MV-4-11 (cell line): ENCODE data around the gene STEAP1.
A peak's percentile ranks its signal among the peaks of the same experiment; 100 is the strongest.
"Not testable (repeated sequence)": the region's sequence is repeated elsewhere in the genome, so short reads cannot be mapped to it uniquely, and the experiment has no call there.

Source experiments
- DNase-seq: peaks from one replicate; lab custom pipeline; 2025; lab: John Stamatoyannopoulos, UW

STEAP1 gene

DNA sequence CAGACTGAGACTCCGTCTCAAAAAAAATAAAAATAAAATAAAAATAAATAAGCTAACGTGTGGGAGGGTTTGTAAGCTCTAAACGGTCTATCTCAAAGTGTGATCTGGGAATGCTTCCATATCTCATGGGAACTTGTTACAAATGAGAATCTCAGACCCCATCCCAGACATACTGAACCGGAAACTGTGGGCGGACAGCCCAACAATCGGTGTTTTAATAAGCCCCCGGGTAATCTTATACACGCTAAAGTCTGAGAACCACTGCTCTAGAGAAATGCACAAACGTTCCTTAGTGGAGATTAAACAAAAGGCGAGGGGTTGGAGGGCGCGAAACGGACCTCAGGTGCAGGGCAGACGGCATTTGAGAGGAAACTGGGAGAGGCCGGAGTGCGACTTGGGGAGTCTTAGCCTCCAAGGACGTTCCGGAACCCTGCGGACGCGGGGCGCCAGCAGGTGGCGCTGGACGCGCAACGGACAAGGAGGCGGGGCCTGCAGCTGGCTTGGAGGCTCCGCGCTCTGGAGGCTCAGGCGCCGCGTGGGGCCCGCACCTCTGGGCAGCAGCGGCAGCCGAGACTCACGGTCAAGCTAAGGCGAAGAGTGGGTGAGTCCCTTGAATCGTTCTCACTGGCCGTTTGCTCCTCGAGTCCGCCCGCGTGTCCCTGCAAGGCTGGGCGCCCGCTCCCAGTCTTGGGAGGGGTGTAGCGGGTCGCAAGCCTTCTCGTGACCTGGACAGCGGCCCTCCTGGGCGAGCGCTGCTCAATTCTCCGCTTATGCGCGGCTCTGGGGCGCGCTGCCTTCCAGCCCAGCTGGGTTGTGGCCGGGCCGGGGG lies at the start of gene STEAP1:
STEAP1 (plus strand) TSS at position 527 of the 829 bp plus-strand sequence. CDS start 5,320 bp downstream, outside the sequence.
- DNase-seq = peak; percentile 62

DNA sequence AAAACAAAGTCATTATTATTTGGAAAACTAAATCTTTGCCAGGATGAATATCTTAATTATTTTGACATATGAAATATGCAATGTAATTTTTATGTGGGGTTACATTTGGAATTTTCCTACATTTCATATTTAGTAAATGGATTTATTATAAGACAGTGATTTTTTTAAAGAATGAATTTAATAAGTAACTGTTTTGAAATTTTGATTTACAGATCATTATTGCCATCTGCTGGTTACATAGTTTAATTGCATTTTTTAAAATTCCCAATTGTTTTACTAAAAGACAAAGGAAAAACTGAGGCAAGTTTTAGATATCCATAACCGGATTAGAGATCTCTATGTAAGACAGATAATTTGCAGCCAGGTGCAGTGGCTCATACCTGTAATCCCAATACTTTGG lies 39.3 kb upstream of the STEAP1 start:
- DNase-seq = not testable (repeated sequence)

DNA sequence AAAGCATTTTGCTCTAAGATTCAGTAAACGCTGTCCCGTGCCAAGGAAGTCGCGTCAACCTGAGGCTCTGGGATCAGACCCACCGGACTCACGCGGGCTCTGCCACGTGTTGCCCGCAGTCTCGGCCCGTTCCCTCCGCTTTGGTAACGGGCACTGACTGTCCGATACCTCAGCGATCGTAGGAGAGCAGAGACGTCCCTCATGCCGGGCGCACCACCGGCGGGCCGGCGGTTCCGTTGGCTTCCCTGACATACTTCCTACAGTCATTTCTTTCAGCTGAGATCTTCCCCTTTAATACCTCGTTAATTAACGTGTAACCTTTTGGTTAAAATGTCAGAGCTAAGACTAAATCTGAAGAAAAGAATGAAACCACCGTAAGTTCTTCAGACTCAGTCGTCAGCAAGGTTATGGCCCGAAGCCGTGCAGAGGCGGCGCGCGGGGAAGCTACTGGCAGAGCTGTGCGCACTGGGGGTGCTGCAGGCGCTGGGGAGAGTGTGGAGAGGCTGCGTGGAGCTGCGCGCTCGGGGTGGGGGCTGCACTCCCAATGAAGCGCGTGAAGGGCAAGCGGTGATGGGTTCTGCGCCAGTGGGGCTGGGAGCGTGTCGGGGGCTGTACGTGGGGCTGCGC lies 35.6 kb upstream of the STEAP1 start:
- not testable (repeated sequence) for DNase-seq

DNA sequence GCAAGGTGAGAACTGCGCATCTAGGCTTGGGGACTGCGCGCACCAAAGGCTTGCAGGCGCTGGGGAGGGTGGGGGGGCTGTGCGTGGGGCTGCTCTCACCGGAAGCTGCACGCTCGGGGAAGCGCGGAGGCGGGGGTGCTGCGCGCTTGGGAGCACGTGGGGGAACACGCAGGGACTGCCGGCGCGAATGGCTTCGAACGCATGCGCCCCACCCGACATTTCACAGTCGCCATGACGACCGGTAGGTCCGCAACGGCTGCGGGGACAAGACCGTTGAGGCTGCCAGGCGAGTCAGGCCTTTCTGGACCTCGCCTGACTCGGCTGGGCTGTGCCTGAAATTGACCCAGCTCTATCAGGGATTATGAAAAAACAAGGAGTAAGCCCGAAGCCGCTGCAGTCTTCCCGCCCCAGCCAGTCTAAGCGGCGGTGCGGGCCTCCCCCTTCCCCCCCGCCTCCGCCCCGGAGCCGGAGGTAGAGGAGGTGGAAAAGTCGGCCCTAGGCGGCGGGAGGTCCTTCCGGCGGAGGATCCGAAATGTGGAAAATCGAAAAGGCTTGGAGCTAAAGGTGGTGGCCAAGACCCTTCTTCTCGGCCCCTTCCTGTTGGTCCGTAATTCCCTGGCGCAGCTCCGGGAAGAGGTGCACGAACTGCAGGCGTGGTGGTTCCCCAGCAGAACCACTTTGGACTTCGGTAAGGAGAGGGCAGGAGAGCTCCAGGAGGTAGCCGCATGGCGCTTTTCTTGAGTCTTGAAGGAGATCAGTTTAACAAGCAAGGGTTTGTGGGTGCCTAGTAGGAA lies 34.9 kb upstream of the STEAP1 start:
- DNase-seq = no peak

DNA sequence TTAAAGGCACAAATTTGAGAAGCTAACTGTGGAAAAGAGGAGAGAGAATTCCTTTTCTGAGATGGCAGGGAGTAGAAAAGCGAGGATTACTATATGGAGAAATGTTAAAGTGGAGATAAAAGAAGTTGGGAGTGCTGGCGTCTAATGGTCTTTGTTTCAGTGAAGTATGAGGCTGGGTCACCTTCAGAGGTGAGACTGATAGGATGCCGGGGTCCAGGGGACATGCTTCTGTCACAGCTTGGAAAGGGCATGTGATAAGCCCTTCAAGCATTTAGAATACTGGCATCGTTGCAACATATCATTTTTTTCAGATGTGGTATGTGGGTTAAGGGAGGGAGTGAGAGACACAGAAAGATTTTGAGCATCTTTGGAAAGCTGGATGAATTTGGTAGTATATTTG lies 34.1 kb upstream of the STEAP1 start:
- not testable (repeated sequence) for DNase-seq

DNA sequence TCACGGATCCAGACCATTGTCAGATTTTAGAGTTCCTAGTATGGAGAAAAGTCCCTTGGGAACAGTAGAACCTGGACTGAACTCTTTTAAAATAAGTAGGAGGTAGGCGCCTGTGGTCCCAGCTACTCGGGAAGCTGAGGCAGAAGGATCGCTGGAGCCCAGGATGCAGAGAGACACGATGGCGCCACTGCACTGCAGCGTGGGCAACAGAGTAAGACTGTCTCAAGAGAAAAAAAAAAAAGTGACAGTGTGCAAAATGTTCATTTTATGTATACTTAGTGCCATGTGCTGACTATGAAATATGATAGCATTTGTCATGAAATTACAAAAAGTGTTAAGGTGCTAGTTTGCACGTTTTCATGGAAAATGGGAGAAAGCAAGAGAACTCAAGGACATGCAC lies 22.5 kb upstream of the STEAP1 start:
- not testable (repeated sequence) for DNase-seq

DNA sequence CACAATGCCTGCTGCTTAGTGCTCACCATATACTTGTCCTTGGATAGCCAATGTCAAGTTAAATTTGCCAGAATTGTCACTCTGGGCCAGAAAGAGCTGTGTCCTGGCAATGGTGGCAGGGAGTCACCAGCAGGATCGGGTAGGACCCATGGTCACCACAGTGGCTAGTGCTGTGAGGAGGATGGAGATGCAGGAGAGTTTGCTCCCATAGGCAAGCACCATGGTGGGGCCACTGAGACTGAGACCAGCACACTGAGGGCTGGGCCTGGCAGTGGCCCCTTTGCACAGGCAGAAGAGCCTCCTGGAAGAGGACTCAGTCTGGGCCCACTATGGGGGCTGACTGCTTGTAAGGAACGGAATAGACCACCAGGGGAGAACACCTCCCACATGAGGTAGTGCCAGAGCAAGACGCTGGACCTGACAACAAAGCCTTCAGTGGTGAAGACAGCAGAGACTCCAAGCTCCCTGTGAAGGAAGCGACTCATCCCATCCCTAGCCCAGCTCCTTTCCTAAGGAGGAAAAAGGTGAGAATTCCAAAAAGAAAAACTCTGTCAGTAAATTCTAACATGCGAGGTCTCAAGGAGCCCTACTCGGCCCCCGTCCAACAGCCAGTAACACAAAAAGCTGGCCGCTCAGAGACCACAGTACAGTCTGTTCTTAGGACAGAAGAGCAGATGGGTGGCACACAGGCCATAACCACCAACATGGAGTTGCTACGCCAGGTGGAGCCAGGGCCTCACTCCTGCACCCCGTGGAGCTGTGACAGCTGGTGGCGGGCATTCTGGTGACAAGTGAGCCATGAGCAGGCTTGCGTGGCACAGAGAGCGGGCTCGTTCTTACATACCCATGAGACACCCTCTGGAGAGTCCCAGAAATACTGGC lies 6.9 kb upstream of the STEAP1 start:
- not testable (repeated sequence) for DNase-seq

DNA sequence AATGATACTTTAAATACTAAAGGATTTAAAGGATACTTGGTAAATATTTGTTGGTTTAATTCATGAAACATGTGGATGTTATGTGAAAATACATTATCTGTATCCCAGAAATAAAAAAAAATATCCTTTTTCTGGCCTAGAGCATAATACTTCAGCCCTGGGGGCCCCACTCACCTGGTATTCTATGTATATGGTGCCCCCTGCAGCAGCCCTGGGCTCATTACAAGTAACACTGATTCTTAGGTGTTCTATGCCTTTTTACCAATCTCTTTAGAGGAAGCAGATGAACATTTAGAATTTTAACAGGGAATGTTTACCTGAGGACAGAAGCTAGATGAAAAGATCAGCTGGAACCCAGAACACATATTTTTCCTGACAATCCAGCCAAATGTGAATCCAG lies 4.8 kb upstream of the STEAP1 start:
- not testable (repeated sequence) for DNase-seq

DNA sequence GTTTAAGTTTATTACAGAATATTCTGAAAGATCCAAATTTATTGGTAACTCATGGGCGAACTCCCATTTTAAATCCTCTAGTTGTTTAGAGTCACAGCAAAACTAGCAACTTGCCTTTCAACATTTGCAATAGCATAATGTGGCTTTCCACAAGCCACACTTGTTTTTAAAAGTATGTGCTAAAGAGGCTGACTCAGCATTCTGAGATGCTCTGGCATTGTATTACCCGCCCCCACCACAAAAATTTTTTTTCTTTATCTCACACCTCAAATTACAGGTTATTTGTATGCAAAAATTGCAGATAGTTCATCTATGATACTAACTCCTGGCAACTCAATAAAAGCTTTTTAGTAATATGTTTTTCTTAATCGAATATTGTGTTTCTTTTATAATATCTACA lies 2.4 kb upstream of the STEAP1 start:
- not testable (repeated sequence) for DNase-seq

DNA sequence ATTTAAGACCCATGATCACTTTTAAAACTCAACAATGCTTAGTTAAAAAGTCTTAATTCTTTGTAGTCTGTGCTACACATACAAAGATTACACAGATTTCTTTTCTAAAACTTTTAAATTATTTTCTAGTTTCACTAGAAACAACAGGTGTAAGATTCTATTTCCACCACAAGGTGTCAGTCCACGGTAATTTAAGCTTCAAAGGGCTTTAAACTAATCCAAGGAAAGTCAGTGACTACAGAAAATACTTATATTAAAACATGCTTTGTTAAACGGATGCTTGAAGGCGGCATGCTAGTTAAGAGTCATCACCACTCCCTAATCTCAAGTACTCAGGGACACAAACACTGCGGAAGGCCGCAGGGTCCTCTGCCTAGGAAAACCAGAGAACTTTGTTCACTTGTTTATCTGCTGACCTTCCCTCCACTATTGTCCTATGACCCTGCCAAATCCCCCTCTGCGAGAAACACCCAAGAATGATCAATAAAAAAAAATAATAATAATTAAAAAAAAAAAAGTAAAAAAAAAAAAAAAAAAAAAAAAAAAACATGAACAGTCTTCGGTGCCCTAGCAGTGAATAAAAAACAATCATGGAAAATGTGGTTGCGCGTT lies 1.5 kb upstream of the STEAP1 start:
- DNase-seq = peak; percentile 23

DNA sequence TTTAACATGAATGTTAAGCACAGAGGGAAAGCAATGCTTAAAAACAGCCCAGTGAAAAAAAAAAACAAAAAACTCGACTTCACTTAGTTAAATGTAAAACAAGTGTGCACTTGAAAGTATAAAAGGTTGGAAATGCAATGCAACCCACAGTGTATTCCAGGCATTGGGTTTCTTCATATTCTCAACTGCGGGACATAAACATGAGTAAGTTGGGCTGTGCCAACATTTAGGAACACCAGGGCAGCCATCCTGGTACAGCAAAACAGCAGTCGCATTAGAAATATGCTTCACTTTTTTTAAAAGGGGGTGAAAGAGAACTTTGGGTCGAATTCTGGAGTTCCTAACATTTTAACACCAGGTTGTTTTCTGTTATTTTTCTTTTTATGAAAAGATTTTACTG lies 937 bp downstream of the STEAP1 start:
- DNase-seq = no peak

DNA sequence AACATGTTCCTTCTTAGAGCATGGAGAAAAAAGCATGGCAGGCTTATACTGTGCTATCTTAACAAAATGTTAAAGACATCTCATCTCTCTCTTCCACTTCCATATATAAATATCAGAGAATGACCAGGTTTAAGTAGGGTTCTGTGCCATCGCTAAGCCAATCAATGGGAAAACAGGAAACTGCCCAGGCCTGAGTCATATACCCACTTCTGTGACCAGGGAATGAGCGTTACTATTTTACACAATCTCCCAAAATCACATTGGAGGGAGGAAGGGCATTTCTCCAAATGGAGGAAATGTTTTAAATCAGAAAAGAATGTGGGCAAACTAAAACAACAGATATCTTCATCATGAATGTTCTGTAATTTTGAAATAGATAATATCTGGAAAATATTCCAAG lies 3.1 kb downstream of the STEAP1 start:
- DNase-seq = not testable (repeated sequence)

DNA sequence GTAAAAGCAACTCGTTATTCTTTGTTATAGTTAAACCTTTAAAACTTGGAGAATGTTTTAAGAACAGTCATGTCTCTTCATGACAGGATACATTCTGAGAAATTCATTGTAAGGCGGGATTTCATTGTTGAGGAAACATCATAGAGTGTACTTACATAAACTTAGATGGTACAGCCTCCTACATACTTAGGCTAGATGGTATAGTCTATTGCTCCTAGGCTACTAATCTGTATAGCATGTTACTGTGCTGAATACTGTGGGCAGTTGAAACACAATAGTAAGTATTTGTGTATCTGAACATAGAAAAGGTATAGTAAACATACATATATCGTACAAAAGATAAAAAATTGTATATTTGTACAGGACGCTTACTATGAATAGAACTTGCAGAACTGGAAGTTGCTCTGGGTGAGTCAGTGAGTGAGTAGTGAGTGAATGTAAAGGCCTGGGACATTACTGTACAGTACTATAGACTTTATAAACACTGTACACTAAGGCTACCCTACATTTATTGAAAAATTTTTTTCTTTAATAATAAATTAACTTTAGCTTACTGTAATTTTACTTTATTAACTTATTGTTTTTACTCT lies 3.6 kb downstream of the STEAP1 start:
- DNase-seq = not testable (repeated sequence)

DNA sequence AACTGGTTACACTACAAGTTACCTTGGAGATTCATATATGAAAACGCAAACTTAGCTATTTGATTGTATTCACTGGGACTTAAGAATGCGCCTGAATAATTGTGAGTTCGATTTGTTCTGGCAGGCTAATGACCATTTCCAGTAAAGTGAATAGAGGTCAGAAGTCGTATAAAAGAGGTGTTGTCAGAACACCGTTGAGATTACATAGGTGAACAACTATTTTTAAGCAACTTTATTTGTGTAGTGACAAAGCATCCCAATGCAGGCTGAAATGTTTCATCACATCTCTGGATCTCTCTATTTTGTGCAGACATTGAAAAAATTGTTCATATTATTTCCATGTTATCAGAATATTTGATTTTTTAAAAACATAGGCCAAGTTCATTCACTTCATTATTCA lies 9.3 kb downstream of the STEAP1 start:
- DNase-seq = no peak

DNA sequence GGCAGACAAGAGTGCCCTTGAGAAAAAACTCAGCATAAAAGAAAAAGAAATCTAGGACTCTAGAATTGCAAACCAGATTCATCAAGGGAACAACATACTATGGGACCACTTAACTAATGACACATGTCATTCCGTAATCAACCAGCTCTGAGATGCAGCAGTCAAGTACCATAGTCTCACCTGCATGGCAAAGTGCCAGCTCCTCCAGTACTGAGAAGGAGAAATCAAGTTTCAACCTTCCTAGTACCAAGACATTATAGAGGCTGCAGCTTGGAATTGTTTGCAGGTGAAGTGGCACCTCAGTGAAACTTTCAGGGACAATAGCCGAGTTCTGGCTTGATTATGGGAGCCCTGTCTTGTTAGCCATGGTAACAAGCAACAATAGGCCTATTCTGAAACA lies 11.5 kb downstream of the STEAP1 start:
- DNase-seq = no peak

DNA sequence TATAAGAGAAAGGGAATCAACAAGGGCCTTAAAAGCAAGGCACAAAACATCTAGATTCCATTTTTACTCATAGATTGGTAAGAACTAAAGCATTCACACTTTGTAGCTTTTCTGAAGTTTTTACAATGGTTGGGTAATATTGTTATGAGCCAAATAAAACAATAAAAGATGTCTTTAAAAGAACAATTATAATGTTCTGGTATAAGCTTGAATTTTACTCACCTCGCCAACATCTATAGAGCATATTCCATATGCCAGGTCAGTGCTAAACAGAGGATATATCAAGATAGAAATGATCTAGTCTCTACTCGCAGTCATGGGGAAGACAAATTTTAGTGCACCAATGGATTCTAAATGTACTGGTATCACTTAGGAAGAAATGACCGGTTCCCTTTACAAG lies 11.9 kb downstream of the STEAP1 start:
- no peak for DNase-seq

DNA sequence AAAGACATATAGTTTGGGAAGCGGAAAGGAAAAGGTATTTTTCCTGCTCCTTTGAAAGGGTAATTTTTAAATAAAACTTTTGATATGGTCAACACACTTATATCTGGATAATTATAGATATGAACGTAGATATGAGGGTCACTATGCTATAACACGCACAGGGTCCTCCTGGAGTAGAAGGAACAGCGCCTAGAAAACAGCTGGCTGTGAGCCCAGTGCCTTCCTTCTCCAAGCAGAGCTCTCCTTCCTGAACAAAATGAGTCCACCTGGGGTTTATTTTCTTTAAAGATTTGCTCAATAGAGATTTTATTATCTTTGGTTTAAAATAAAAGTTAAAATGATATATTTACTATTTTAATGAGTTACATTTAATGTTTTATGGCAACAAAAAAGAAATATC lies 13.1 kb downstream of the STEAP1 start:
- no peak for DNase-seq

DNA sequence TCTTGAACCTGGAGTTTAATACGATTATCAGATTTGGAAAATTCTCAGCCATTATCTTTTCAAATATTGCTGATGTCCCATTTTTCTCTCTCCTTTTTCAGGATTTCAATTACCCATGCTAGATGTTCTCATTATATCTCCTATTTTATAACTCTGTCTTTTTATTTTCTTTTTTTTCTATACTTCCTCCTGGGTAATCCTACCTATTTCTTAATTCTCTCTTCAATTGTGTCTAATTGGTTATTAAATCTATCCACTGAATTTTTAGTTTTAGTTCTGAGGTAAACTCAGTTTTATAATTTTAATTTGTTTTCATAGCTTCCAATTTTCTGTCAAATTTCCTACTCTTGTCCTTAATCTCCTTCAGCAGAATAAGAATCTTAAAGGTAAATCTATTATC lies 15.6 kb downstream of the STEAP1 start:
- no peak for DNase-seq

DNA sequence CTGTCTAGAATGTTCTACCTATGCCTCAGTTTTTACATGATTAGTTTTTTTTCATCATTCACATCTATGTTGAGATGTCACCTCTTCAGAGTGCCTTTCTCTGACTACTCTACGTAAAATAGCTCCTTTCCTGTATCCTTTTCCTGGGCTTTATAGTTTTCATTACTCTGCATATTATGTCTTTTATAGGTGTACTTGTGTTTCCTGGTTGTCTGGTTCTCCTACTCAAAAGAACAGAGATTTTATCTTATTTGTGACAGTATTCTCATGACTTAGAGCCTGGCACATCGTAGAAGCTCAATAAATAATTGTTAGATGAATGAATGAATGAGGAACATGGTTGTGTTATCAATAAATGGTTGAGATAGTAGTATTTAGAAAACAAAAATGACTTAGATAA lies 17.9 kb downstream of the STEAP1 start:
- DNase-seq = no peak

DNA sequence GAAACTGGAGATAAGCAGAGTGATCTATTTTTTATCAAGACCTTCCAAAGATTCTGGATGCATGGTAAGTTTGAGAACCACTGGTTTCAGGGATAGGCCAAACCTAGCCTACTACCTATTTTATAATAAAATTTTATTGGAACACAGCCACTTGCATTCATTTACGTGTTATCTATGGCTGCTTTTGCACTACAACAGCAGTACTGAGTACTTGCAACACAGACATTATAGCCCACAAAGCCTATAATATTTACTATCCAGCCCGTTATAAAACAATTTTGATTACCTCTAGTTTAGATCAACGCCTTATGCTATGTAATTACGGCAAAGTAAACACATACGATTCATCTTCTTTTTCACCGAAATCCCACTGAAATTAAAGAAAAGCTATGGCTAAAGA lies 18.4 kb downstream of the STEAP1 start:
- DNase-seq = no peak
